T-helper 17 cell (primary cell): ENCODE results near the gene MMP24. TPM values are rescaled to one million over a fixed set of nuclear protein-coding genes. Genes with fewer than 3 reads are reported as not detected.

Experiments used
- ATAC-seq: fragments of 150-1000 bp; cut with Tn5 transposase; 2 replicates; pipeline ENCODE4 v1.10.0; 2021; ENCODE audit warnings: mild to moderate bottlenecking, moderate library complexity
- DNase-seq, 3 donors: peaks; one replicate each; pipeline versions ENCODE4 v3.0.0 to v3.0.0-alpha.2; 2020 to 2021
- H3K9me3 ChIP-seq: one replicate; pipeline ENCODE4 v1.7.0; 2013; ENCODE audit warnings: low read length, mild to moderate bottlenecking; ENCODE audit not compliant: control insufficient read depth, poor library complexity, severe bottlenecking
- H3K27ac Mint-ChIP-seq: one replicate; pipeline ENCODE4 v1.8.0; 2022; ENCODE audit warnings: mild to moderate bottlenecking, moderate library complexity, mixed read lengths
- H3K27me3 Mint-ChIP-seq: one replicate; pipeline ENCODE4 v1.8.0; 2022; ENCODE audit warnings: mixed read lengths
- H3K36me3 Mint-ChIP-seq: one replicate; pipeline ENCODE4 v1.8.0; 2022; ENCODE audit warnings: low read depth, mixed read lengths
- H3K4me1 Mint-ChIP-seq: one replicate; pipeline ENCODE4 v1.8.0; 2022; ENCODE audit warnings: mild to moderate bottlenecking, mixed read lengths
- H3K4me3 Mint-ChIP-seq: one replicate; pipeline ENCODE4 v1.8.0; 2022; ENCODE audit warnings: mild to moderate bottlenecking, moderate library complexity, mixed read lengths
- total RNA-seq, 4 donors: library from RNA in 2 of 4; stranded (reverse) in 2 of 4; gene quantifications; one replicate each; pipeline ENCODE4 v1.2.3 and lab custom pipeline; 2022 to 2026

Gene MMP24
- total RNA-seq, 2 donors from 2014 or later = 0.15 to 0.16 TPM

DNA sequence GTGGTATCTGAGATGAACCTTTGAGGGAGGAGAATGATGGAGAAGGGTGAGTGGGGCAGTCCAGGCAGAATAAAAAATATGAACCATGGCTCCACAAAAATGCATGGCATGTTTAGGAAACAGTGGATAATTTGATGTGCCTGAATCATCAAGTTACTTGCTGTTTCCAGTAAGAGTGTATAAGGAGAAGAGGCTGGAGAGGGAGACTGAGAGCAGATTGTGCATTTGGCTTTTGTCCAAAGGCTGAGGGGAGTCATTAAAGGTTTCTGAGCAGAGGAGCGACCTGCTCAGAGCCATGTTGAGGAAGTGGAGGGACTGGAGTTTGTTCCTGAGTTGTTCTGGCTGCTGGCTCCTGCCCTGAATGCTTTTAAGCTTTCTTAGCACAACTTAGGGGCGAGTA, 6.1 kb downstream of the MMP24 start:
- no peak overlapping the region for H3K4me3 Mint-ChIP-seq
- peaks cover 22% of the 10 kb centered on the region for H3K36me3 Mint-ChIP-seq
- H3K27me3 Mint-ChIP-seq = peaks cover 10% of the 10 kb centered on the region
- H3K4me1 Mint-ChIP-seq = peaks cover 3% of the 10 kb centered on the region
- H3K27ac Mint-ChIP-seq = no peak overlapping the region
- DNase-seq = no peak
- ATAC-seq = no peak
- H3K9me3 ChIP-seq = no peaks in the 10 kb centered on the region

- Mint-ChIP-seq H3K27me3 (peaks cover 6% of the 10 kb centered on the region), H3K4me1 (peaks cover 12% of the 10 kb centered on the region), H3K36me3 (peaks cover 15% of the 10 kb centered on the region), H3K27ac (no peak overlapping the region), H3K4me3 (no peak overlapping the region)
- no peak for DNase-seq
- ATAC-seq = no peak
- no peaks in the 10 kb centered on the region for H3K9me3 ChIP-seq
Measured at GRCh38 chr20:35235881-35236280, 9.4 kb downstream of the MMP24 start.

- DNase-seq = no peak
- Mint-ChIP-seq H3K4me1 (peaks cover 12% of the 10 kb centered on the region), H3K27ac (no peak overlapping the region), H3K27me3 (no peaks in the 10 kb centered on the region), H3K4me3 (no peak overlapping the region), H3K36me3 (peaks cover 10% of the 10 kb centered on the region)
- no peak for ATAC-seq
- no peaks in the 10 kb centered on the region for H3K9me3 ChIP-seq
Measured at GRCh38 chr20:35237486-35237885, 11.0 kb downstream of the MMP24 start.

GRCh38 chr20:35238170-35238569, 11.7 kb downstream of the MMP24 start:
- Mint-ChIP-seq H3K27me3 (no peaks in the 10 kb centered on the region), H3K27ac (no peak overlapping the region), H3K4me3 (no peak overlapping the region), H3K36me3 (peaks cover 9% of the 10 kb centered on the region), H3K4me1 (peaks cover 12% of the 10 kb centered on the region)
- ATAC-seq = no peak
- DNase-seq = no peak
- H3K9me3 ChIP-seq = no peaks in the 10 kb centered on the region

- Mint-ChIP-seq H3K36me3 (peaks cover 9% of the 10 kb centered on the region), H3K27ac (no peak overlapping the region), H3K4me1 (peaks cover 12% of the 10 kb centered on the region), H3K27me3 (no peaks in the 10 kb centered on the region), H3K4me3 (no peak overlapping the region)
- no peak for DNase-seq
- no peak for ATAC-seq
- H3K9me3 ChIP-seq = no peaks in the 10 kb centered on the region
Measured at GRCh38 chr20:35238735-35239134, 12.2 kb downstream of the MMP24 start.

DNA sequence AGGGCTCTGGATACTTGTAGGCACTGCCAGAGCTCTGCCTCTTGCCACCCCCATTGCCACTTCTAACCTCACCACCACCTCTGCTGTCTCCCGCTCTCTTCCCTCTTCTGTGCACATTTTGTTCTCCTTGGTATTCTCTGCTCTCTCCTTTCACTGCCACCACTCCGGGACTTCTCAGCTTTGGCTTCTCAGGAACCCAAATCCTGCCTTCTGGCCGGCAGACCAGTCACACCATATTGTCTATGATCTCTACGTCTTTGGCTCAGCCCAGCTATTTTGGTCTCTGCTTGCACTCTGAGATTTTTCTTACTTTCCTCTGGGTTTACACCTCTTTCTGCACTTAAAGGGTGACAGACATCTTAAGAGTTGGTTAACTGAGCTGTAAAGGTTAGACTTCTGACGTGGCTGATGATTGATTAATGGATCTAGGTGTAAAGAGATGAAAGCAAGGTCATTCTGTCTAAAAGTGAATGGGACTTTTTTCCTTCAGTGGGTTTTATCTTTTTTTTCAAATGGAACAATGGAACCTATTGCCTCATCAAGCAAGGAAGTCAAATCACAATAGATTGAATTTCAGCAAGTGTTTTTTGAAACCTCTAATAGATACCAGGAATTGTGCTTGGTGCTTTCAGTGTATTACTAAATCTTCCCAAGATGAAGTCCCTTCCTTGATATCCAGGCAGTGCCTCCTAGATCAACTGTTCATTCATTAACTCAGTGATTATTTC, 13.8 kb downstream of the MMP24 start:
- H3K9me3 ChIP-seq = no peaks in the 10 kb centered on the region
- no peak for DNase-seq
- Mint-ChIP-seq H3K4me1 (peaks cover 8% of the 10 kb centered on the region), H3K4me3 (no peak overlapping the region), H3K27ac (no peak overlapping the region), H3K27me3 (no peaks in the 10 kb centered on the region), H3K36me3 (peaks cover 3% of the 10 kb centered on the region)
- ATAC-seq = no peak

- no peak for ATAC-seq
- DNase-seq = no peak
- Mint-ChIP-seq H3K4me1 (peaks cover 8% of the 10 kb centered on the region), H3K36me3 (peaks cover 3% of the 10 kb centered on the region), H3K27me3 (no peaks in the 10 kb centered on the region), H3K27ac (no peak overlapping the region), H3K4me3 (no peak overlapping the region)
- no peaks in the 10 kb centered on the region for H3K9me3 ChIP-seq
Measured at GRCh38 chr20:35240811-35241293, 14.4 kb downstream of the MMP24 start.

DNA sequence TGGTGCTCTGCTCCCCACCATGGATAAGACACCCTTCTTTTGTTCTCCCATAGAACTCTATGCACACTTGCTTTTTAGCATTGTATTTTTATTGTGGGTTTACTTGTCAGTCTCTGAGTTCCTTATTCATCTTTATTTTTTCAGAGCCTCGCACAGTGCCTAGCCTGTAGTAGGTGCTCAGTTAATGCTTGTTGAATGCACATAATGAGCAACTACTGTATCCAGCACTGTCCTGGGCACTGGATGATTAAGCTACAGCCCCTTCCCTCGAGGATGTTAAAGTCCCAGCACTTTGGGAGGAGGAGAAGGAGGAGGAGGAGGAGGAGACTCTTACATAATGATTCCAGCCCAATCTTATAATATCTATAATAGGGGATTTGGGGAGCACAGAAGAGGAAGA, 16.8 kb downstream of the MMP24 start:
- H3K4me3 Mint-ChIP-seq = no peak overlapping the region
- no peaks in the 10 kb centered on the region for H3K36me3 Mint-ChIP-seq
- ATAC-seq = no peak
- peak overlapping the region; percentile 59 for H3K27ac Mint-ChIP-seq
- H3K9me3 ChIP-seq = no peaks in the 10 kb centered on the region
- DNase-seq = no peak
- H3K27me3 Mint-ChIP-seq = no peaks in the 10 kb centered on the region
- peaks cover 8% of the 10 kb centered on the region for H3K4me1 Mint-ChIP-seq

DNA sequence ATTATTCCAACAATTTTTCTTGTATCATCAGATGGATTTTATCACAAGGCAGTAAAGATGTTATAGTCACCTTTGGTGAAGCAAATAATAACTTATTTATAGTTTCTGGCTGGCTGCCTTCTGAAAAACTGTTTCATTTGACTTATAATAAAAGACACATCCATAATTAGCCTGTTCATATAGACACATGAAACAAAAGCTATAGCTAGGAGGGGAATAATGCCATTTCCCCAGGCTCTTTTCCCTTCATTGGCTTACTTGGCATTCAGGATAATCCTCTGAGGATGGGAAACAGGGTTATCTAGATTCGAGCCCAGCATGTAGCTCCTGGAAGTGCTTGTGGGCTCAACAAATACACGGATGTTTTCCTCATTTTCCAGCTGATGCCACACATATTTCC, 17.5 kb downstream of the MMP24 start:
- Mint-ChIP-seq H3K27me3 (no peaks in the 10 kb centered on the region), H3K36me3 (no peaks in the 10 kb centered on the region), H3K27ac (no peak overlapping the region), H3K4me3 (no peak overlapping the region), H3K4me1 (peaks cover 8% of the 10 kb centered on the region)
- H3K9me3 ChIP-seq = no peaks in the 10 kb centered on the region
- ATAC-seq (no peak), DNase-seq (no peak)

DNA sequence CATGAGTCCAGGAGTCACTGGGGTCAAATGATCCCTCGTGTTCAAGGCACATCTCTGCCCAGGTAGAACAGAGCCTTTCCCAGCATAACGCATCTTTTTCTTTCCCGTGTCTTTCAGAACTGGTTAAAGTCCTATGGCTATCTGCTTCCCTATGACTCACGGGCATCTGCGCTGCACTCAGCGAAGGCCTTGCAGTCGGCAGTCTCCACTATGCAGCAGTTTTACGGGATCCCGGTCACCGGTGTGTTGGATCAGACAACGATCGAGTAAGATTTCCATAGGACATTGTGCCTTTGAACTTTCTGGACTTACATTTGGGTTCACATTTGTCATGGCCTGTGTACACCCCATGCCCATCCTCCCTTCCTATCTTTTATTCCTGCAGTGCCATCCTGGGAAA, 20.2 kb downstream of the MMP24 start:
- Mint-ChIP-seq H3K4me1 (peaks cover 6% of the 10 kb centered on the region), H3K27me3 (no peaks in the 10 kb centered on the region), H3K4me3 (no peak overlapping the region), H3K27ac (no peak overlapping the region), H3K36me3 (no peaks in the 10 kb centered on the region)
- DNase-seq (no peak), ATAC-seq (no peak)
- no peaks in the 10 kb centered on the region for H3K9me3 ChIP-seq

- no peaks in the 10 kb centered on the region for H3K27me3 Mint-ChIP-seq
- peak overlapping the region; percentile 6 for H3K27ac Mint-ChIP-seq
- DNase-seq (no peak), ATAC-seq (no peak)
- peaks cover 14% of the 10 kb centered on the region for H3K4me1 Mint-ChIP-seq
- H3K36me3 Mint-ChIP-seq = no peaks in the 10 kb centered on the region
- no peaks in the 10 kb centered on the region for H3K9me3 ChIP-seq
- no peak overlapping the region for H3K4me3 Mint-ChIP-seq
Measured at GRCh38 chr20:35248641-35249475, 22.4 kb downstream of the MMP24 start.

DNA sequence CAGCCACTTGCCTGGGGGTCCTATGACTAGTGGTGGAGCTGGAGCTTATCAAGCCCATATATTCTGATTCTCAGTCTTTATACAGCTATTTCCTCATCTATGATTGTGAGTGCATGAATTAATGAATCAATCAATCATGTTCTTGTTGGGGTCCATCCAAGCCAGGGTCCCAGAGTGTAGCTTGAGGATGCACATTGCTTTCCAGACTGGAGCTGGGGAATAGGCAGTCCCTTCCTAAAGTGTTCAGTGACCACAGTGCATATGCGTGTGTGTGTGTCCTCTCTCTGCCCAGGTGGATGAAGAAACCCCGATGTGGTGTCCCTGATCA, 25.1 kb downstream of the MMP24 start:
- Mint-ChIP-seq H3K27me3 (no peaks in the 10 kb centered on the region), H3K27ac (peak overlapping the region; percentile 97), H3K36me3 (no peaks in the 10 kb centered on the region), H3K4me1 (peaks cover 14% of the 10 kb centered on the region), H3K4me3 (peak overlapping the region; percentile 83)
- ATAC-seq (no peak), DNase-seq (no peak)
- H3K9me3 ChIP-seq = no peaks in the 10 kb centered on the region

DNA sequence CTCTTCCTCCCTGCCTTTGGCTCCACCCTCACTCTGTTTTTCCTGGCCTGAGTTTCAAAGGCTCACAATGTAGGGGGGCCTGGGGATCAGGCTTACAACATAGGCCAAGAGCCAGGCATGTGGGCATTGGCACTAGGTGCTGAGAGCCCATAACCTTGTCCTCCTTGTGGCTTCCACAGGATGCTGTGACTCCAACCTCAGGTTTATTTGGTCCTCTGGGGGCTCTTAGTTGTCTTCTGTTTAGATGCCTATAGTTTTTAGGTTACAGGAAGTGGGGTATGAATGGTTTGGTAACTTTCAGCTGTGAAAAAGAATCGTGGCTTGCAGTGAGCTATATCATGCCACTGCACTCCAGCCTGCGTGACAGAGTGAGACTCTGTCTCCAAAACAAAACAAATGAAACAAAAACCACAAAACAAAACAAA, 25.6 kb downstream of the MMP24 start:
- ATAC-seq = peak; percentile 91
- Mint-ChIP-seq H3K36me3 (no peaks in the 10 kb centered on the region), H3K27me3 (no peaks in the 10 kb centered on the region), H3K4me3 (peak overlapping the region; percentile 83), H3K27ac (peak overlapping the region; percentile 97), H3K4me1 (peaks cover 14% of the 10 kb centered on the region)
- no peak for DNase-seq
- no peaks in the 10 kb centered on the region for H3K9me3 ChIP-seq
